Measurements from ENCODE around the gene RBMX.
"Not testable (repeated sequence)": the region's sequence is repeated elsewhere in the genome, so short reads cannot be mapped to it uniquely, and the experiment has no call there.

The RBMX gene

GRCh38 chrX:136880452-136881013 lies at the start of gene RBMX:
RBMX (minus strand) TSS chrX:136880725; CDS start chrX:136879427, 1,298 bp downstream.
- DNase-seq (ENCODE audit: low spot score) = peak; percentile 76

DNA sequence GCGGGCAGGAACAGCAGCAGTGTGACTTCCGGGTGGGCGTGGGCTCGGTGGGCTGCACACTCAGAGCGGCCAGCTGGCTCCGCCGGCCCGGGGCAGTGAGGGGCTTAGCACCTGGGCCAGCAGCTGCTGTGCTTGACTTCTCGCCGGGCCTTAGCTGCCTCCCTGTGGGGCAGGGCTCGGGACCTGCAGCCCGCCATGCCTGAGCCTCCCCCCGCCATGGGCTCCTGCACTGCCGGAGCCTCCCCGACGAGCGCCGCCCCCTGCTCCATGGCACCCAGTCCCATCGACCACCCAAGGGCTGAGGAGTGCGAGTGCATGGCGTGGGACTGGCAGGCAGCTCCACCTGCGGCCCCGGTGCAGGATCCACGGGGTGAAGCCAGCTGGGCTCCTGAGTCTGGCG lies 40.9 kb upstream of the RBMX start:
- not testable (repeated sequence) for DNase-seq (ENCODE audit: low spot score)

DNA sequence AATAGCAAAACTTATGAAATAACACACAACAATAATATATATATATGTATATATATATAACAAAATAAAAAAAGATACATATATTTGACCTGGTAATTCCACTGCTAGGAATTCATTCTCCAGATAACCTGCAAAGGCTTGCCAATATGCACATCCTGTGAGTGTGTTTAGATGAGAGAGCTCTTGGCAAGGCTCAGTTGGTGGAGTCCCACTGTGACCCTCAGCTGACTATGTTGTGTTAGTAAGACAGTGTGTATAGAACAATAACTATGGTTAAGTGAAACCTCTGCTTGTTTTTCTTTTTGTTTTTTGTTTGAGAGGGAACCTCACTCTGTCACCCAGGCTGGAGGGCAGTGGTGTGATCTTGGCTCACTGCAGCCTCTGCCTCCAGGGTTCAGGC lies 39.5 kb upstream of the RBMX start:
- DNase-seq (ENCODE audit: low spot score) = no peak

DNA sequence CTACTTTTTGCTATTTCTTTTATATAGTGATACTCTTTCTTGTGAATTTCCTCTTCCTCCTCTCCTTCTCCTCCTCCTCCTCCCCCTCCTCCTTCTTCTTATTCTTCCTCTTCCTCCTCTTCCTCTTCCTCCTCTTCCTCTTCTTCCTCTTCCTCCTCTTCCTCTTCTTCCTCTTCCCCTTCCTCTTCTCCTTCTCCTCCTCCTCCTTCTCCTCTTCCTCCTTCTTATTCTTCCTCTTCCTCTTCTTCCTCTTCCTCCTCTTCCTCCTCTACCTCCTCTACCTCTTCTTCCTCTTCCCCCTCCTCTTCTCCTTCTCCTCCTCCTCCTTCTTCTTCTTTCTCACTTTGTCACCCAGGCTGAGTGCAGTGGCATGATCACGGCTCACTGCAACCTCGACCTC lies 36.3 kb upstream of the RBMX start:
- DNase-seq (ENCODE audit: low spot score) = no peak

DNA sequence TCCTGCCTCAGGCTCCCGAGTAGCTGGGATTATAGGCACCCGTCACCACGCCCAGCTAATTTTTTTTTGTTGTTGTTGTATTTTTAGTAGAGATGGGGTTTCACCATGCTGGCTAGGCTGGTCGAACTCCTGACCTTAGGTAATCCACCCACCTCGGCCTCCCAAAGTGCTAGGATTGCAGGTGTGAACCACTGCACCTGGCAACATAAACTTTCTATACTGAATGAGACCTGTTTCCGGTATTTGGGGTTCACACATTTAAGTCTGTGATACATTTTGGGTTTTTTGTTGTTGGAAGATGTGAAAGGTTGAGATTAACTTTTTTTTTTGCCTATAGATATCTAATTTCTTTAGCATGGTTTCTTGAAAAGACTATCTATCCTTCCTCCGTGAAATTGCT lies 31.1 kb upstream of the RBMX start:
- DNase-seq (ENCODE audit: low spot score) = not testable (repeated sequence)

DNA sequence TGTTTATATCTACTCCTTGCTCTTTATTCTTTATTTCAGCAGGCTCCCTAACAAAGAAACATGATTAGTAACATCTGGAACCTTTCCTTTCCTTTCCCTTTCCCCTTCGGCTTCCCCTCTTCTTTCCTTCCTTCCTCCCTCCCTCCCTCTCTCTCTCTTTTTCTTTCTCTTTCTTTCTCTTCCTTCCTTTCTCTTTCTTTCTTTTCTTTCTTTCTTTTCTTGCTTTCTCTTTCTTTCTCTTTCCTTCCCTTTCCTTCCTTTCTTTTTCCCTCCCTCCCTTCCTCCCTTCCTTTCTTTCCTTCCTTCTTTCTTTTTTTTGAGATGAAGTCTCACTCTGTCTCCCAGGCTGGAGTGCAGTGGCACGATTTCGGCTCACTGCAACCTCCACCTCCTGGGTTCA lies 30.7 kb upstream of the RBMX start:
- DNase-seq (ENCODE audit: low spot score) = no peak

DNA sequence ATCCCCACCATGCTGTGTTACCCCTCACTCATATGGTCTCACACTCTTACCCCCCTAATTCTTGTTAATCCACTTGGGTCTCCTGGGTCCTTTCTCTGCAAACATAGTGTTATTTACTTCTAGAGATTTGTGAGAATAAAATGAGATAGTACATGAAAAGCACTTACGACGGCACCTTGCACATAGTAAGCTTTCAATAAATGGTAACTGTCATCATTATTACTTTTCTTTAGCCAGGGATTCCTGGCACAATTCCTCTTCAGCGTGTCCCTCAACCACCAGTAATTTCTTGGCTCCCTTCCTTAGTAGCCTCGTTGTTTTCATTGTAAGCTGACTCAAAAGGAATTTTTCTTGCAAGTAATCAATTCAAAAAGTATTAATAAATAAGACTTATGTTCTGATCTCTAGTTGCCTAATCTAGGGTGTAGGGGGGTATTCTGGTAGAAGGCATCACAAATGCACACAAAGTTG lies 30.1 kb upstream of the RBMX start:
- no peak for DNase-seq (ENCODE audit: low spot score)

DNA sequence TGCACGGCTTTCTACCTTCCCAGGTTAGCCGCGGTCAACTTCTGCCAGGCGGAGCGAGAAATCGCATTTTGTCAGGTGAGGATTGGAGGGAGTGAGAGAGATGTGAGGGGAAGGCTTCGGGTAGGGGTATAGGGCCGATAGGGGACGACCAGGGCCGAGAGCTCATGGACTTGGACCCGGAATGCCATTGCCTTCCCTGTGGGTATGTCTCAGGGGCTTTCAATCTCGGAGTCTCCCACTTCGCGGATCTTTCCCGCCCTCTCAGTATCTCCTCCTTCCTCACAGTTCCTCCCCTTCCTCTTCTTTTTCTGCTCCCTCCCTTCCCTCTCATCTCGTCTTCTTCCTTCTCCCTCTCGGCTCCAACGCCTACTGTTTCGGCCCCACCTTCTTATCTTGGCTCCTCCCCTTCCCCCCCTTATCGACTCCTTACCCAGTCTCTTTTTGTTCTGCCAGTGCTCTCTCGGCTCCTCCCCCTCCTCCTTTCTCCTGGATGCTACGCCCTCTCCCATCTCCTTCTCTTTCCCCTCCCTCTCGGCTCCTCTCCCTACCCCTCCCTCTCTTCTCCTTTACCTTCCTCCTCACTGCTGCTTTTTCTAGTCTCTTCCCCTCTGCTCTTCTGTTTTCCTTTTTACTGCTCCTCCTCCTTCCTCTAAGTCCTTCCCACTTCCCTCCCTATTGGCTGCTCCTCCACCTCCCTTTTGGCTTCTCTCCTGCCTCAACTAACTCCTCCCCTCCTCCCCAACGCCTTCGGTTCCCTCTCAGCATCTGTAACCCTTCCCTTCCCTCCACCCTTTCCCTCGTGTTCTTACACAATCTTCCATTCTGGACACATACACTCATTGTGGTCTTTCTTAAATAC lies 29.4 kb upstream of the RBMX start:
- DNase-seq (ENCODE audit: low spot score) = peak; percentile 44

DNA sequence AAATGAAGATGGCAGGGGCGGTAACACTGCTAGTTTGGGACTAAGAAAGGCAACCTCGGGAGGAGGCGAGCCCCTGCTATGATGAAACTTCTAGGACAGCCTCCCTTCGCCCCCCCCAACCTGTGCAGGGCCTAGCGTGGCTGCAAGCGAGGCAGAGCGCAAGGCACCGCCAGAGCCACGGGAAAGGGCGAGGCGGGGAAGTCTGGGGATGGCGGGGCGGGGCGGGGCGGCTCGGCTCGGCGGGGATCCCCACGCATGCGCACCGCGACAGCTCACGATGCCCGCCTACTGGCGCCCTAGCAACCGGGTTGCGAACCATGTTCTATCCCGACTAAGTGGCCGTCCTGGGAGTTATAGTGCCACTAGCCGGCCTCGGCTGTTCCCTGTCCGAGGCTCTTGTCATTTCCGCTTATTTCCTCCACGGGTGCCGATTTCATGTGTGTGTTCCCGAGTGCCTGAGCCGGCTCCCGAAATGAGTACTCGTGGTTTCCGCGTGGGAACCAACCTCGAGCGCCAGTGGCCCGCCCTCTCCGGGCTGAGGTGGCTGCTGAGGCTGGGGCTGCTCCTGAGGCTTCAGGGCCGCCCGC lies 28.7 kb upstream of the RBMX start:
- peak; percentile 56 for DNase-seq (ENCODE audit: low spot score)

DNA sequence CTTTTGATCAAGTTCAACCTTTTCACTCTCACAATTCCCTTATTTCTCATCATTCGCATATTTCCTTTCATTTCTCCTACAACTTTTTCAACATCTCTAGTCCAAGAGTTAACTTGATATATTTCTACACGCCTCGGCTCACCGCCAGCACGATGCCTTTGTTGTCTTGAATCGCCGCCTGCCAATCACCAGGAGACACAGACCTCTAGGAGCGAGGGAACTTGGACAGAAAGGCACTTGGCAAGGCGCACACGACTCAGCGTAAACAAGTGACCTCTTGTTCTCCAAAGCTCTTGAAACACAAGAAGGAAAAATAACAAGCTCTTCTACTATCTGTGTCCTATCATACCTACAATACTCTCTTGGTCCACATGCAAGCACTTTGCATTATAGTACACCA lies 27.1 kb upstream of the RBMX start:
- no peak for DNase-seq (ENCODE audit: low spot score)

DNA sequence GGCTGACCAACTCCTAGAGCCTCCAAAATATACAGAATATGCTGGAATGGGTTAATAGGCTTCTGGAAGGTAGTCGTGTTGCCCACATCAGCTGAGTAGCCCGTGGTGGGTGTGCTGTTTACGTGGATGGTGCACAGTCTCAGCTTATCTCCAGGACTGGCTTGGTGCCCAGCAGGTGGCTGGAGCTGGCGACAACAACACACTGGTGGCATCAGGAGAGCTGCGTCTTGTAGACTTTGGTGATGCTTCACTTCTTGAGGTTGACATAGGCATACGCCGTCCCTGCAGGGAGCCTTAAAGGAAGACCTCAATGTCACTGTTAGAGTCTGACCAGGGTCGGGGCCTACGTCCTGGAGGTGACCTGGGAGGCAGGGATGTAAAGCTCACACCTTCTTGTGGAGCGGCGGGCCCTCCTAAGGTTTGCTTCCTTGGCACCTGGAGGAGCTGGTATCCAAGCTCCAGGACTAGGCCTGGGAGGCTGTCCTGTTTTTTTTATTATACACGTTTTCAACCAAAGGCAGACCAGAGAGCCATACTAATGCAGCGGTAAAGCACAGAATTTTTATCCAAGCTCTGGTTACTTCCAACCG lies 26.5 kb upstream of the RBMX start:
- DNase-seq (ENCODE audit: low spot score) = no peak

DNA sequence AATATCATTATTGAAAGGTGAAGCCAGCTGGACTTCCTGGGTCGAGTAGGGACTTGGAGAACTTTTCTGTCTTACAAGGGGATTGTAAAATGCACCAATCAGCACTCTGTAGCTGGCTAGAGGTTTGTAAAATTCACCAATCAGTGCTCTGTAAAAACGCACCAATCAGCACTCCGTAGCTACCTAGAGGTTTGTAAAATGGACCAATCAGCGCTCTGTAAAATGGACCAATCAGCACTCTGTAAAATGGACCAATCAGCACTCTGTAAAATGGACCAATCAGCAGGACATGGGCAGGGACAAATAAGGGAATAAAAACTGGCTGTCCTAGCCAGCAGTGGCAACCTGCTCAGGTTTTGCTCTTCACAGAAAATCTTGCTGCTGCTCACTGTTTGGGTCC lies 23.5 kb upstream of the RBMX start:
- not testable (repeated sequence) for DNase-seq (ENCODE audit: low spot score)

DNA sequence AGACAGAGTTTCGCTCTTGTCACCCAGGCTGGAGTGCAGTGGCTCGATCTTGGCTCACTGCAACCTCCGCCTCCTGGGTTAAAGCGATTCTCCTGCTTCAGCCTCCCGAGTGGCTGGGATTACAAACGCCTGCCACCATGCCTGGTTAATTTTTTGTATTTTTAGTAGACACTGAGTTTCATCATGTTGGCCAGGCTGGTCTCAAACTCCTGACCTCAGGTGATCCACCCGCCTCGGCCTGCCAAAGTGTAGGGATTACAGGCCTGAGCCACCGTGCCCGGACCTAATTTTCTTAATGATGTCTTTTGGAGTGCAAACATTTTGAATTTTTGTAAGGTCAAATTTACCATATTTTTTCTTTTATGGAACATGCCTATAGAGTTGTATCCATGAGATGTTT lies 19.5 kb upstream of the RBMX start:
- not testable (repeated sequence) for DNase-seq (ENCODE audit: low spot score)

DNA sequence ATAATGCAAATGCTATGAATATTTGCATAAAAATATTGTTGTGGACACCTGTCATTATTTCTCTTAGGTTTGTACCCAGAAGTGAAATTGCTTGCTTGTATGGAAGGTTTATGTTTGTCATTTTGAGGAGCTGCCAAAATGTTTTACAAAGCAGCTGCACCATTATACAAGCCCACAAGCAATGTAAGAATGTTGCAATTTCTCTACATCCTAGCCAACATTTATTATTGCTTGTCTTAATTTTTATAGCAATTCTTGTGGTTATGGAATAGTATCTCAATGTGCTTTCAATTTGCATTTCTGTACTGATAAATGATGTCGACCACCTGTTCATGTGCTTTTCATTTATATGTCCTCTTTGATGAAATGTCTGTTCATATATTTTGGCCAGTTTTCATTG lies 18.7 kb upstream of the RBMX start:
- DNase-seq (ENCODE audit: low spot score) = no peak

DNA sequence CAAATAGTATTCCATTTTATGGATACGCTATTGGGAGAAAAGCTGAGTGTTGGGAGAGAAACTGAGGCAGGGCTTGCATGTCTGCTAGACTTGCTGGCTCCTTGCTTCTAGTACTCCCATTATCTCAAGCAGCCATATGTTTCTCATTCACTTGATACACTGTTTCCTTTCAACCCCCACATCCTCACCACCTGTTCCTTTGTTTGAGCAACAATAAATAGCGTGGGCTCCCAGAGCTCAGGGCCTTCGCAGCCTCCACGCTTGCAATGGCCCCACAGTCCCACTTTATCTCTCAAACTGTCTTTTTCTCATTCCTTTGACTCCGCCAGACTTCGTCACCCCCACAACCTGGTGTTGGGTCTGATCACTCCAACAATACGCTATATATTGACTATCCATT lies 18.2 kb upstream of the RBMX start:
- DNase-seq (ENCODE audit: low spot score) = not testable (repeated sequence)

DNA sequence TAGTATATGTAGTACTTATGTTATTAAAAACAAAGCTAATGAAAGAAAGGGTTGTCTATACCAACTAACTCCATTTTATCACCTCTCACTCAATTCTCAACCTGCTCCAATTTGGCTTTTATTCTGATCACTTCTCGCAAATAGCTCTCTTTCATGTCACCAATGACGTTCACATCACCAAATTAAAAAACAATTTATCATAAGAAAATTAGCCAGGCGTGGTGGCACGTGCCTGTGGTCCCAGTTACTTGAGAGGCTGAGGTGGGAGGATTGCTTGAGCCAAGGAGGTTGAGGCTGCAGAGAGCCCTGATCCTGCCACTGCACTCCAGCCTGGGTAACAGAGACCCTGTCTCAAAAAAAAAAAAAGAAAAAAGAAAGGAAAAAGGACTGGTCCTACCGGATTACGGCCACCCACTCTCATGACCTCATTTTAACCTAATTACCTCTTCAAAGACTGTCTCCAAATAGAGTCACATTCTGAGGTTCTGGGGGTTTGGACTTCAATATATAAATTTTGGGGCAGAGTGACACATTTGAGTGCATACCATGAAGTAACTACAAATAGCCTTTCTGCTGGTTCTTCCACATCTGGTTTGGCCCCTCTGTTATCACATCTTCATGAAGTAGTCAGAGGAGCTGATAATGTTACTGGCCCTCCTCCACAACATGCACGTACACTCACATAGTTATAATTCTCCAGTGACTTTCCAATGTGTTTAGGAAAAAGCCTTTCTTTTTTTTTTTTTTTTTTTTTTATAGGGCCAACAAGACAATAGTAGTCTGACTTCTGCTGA lies 15.8 kb upstream of the RBMX start:
- DNase-seq (ENCODE audit: low spot score) = no peak

GRCh38 chrX:136892412-136892811 lies 11.9 kb upstream of the RBMX start:
- DNase-seq (ENCODE audit: low spot score) = no peak

DNA sequence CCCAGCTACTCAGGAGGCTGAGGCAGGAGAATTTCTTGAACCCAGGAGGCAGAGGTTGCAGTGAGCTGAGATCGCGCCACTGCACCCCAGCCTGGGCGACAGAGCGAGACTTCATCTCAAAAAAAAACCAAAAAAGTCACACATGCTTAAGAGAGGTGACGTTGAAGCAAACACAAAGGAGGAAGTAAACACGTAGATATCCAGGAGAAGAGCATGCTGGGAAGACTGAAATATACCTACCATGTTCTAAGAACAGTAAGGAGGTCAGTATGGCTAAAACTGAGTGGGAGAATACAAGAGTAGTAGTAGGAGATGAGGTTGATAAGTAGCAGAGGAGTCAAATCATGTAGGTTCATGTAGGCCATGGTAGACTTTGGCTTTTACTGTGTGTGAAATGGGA lies 10.1 kb upstream of the RBMX start:
- not testable (repeated sequence) for DNase-seq (ENCODE audit: low spot score)

- no peak for DNase-seq (ENCODE audit: low spot score)
These were observed 8.7 kb upstream of the RBMX start for GRCh38 chrX:136889269-136889668.

DNA sequence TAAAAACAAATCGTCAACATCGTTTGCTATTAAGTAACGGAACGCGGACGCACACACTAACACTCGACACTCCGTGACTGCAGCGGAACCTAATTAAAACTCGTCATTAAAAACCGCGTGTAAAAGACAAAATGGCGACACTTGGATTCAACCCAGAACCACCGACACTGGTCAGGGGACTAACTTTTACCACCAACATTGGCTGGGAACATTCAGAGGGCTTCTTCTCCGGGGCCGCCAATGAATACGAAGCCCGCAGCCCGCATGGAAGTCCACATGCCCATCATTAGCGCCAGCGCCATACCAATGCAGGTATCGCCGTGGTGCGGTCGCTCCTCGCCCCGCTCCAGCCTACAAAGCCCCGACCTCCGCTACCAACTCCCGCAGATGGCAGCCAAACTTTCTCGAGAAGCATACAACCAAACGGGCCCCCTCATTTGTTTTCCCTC lies 498 bp downstream of the RBMX start:
- peak; percentile 7 for DNase-seq (ENCODE audit: low spot score)

DNA sequence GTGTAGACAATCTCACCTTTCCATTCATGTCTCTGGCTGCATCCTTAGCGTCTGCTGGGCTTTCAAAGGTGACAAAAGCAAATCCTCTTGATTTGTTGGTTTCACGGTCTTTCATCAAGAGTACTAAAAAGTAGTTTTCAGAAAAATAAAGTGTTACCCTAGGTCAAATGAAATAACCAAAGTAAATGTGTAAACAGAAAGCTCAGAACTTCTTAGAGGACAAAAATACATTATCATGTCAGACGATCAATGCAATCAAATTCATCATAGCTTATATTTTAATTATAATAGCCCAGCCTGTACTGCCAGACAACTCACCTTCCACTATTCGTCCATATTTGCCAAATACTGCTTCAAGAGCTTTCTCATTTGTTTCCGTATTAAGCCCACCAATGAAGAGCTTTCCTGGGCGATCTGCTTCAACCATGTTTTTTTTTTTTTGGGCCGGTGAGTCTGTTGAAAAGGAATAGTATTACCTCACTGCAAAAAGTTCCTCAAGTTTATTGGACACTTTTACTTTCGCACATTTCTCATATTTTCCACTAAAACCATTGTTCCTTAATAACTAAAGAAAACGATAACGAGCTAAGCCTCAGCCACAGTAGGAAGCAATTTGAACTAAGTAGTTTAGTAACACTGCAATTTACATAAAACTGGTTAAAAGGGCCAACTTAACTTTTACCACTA lies 1.4 kb downstream of the RBMX start:
- DNase-seq (ENCODE audit: low spot score) = no peak

Measured in kidney capillary endothelial cell (primary cell).